Measurements from ENCODE around the gene FYN. TPM values are rescaled to one million over a fixed set of nuclear protein-coding genes. Genes with fewer than 3 reads are reported as not detected.

Gene FYN
- total RNA-seq, 2 donors from 2014 or later, result 25.7 to 83.1 TPM

DNA sequence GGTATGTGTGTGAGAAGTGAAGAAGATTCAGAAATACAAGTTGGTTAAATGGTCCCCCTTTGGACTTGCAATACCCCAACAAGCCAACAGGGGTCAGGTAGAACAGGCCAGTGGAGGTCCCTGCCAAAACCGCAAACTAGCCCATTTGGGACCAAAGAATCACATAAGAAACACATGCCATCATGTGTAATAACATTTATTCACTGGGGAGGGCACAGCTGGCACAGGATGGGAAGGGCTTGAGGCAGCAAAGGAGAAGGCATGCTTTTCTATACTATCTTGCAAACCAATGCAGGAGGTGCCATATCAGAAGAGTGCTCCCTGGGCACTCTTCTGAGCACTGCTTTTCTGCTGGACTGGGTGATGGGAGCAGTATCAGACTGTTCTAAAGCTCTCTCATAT, 151.5 kb downstream of the FYN start:
- peak; percentile 35 for ATAC-seq
- intact Hi-C loops (cut with DNase I), result no loop called here
- no peak for TF ChIP-seq POLR2A (IDR thresholded peaks at IDR 0.05)
- TF ChIP-seq, protein P1, sequence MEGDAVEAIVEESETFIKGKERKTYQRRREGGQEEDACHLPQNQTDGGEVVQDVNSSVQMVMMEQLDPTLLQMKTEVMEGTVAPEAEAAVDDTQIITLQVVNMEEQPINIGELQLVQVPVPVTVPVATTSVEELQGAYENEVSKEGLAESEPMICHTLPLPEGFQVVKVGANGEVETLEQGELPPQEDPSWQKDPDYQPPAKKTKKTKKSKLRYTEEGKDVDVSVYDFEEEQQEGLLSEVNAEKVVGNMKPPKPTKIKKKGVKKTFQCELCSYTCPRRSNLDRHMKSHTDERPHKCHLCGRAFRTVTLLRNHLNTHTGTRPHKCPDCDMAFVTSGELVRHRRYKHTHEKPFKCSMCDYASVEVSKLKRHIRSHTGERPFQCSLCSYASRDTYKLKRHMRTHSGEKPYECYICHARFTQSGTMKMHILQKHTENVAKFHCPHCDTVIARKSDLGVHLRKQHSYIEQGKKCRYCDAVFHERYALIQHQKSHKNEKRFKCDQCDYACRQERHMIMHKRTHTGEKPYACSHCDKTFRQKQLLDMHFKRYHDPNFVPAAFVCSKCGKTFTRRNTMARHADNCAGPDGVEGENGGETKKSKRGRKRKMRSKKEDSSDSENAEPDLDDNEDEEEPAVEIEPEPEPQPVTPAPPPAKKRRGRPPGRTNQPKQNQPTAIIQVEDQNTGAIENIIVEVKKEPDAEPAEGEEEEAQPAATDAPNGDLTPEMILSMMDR (IDR thresholded peaks at IDR 0.05), result peak; percentile 5 to 45 (median 30)
- Histone ChIP-seq H3K36me3 (replicated peaks in 1 of 2; ENCODE audit: insufficient read depth in 1 of 2, low read depth in 2 of 2) (no peaks in the 10 kb centered on the region), H3K4me1 (no peaks in the 10 kb centered on the region), H3K27ac (no peak overlapping the region), H3K27me3 (no peaks in the 10 kb centered on the region), H3K4me3 (no peak overlapping the region), H3K9me3 (no peaks in the 10 kb centered on the region)
- peak in 2 of 4 donors; percentile 31 to 40 for DNase-seq
- WGBS, 2 donors, result 46 to 61% methylated on average over 1 of the region's 1 CpG

DNA sequence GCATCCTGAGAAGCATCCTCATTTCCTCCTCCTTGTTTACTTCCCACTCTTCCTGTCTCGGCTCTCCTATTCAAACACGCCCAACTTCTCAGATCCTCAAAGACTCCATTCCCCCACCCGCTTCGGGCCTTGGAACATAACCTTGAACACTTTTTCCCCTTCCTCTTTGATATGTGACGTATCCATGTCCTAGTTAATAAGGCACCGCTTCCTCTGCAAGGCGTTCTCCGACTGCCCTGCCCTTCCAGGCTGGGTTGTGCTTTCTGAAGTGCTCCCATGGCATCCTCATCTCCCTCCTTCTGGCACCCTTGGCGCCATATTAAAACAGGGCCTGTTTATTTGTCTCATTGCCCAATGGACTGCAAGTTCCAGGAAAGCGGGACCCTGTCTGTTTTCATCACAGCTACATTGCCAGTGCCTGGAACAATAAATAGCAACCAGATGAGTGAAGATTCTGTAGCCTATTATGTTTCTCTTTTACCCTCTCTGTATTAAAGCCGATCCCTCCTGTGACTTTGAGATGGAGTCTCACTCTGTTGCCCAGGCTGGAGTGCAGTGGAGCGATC, 152.2 kb downstream of the FYN start:
- H3K9me3 ChIP-seq, result no peaks in the 10 kb centered on the region
- no peak for ATAC-seq
- intact Hi-C loops (cut with DNase I), result no loop called here
- no peak overlapping the region for H3K4me3 ChIP-seq
- WGBS, 2 donors, result 83 to 84% methylated on average over 12 of the region's 12 CpGs
- H3K27ac ChIP-seq, result no peak overlapping the region
- no peak for TF ChIP-seq POLR2A (IDR thresholded peaks at IDR 0.05)
- TF ChIP-seq, protein P1 (IDR thresholded peaks at IDR 0.05), result no peak
- H3K4me1 ChIP-seq, result no peaks in the 10 kb centered on the region
- H3K36me3 ChIP-seq (replicated peaks in 1 of 2; ENCODE audit: insufficient read depth in 1 of 2, low read depth in 2 of 2), result no peaks in the 10 kb centered on the region
- no peaks in the 10 kb centered on the region for H3K27me3 ChIP-seq
- DNase-seq, result no peak

DNA sequence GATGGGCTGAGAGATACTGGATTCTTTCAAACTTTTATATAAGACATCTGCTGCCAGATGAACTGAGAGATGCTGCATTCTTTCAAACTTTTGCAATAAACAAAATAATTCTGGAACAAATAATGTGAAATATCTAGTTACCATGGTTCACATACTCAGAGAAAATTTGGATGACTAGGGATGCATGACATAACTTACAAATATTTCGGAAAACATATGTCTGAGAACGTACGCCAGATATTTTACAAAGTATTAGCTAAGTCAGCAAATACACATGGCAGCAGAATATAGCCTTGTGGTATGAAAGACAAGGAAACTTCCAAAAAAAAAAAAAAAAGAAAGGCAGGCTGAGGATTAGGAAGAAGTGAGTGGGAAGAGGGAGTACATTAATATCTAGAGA, 154.3 kb downstream of the FYN start:
- ATAC-seq, result peak; percentile 6

DNA sequence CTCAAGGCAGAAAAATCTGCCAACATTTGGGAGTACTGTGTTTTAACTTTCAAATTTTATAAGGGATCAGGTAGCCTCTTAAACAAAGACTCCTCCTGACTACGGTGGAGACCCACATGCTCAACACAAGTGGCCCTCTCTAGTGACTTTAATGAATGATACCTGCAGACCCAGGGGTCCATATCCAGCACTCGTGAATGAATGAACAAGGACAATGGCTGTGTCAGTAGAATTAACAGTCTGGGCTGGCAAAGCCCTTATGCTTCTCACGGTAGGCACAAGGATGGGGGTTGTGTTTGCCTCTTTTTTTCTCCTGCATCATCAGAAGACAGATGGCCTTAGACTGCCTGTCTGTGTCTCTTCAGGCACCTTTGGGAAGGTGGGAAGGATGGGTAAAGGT, 154.9 kb downstream of the FYN start:
- ATAC-seq (no peak), DNase-seq (no peak)
- WGBS, 2 donors, result 79 to 92% methylated on average over 3 of the region's 3 CpGs
- intact Hi-C loops (cut with DNase I), result loop anchor here (10.0 kb wide), 1 partner anchor 156 kb away; the partner anchor contains the start of gene FYN
- Histone ChIP-seq H3K9me3 (no peaks in the 10 kb centered on the region), H3K4me3 (no peak overlapping the region), H3K27me3 (no peaks in the 10 kb centered on the region), H3K27ac (no peak overlapping the region), H3K4me1 (no peaks in the 10 kb centered on the region), H3K36me3 (replicated peaks in 1 of 2; ENCODE audit: insufficient read depth in 1 of 2, low read depth in 2 of 2) (no peaks in the 10 kb centered on the region)
- TF ChIP-seq POLR2A (IDR thresholded peaks at IDR 0.05), result no peak
- TF ChIP-seq, protein P1 (IDR thresholded peaks at IDR 0.05), result no peak

More for the DNA sequence above, 154.3 kb downstream of the FYN start:
- H3K27me3 ChIP-seq, result no peaks in the 10 kb centered on the region
- intact Hi-C loops (cut with DNase I), result loop anchor here (10.0 kb wide), 1 partner anchor 156 kb away; the partner anchor contains the start of gene FYN
- H3K27ac ChIP-seq, result no peak overlapping the region
- TF ChIP-seq POLR2A (IDR thresholded peaks at IDR 0.05), result no peak
- TF ChIP-seq, protein P1 (IDR thresholded peaks at IDR 0.05), result no peak
- WGBS, 2 donors, result 80 to 91% methylated on average over 3 of the region's 3 CpGs
- no peaks in the 10 kb centered on the region for H3K9me3 ChIP-seq
- DNase-seq, result no peak
- H3K36me3 ChIP-seq (replicated peaks in 1 of 2; ENCODE audit: insufficient read depth in 1 of 2, low read depth in 2 of 2), result no peaks in the 10 kb centered on the region
- H3K4me3 ChIP-seq, result no peak overlapping the region
- H3K4me1 ChIP-seq, result no peaks in the 10 kb centered on the region

DNA sequence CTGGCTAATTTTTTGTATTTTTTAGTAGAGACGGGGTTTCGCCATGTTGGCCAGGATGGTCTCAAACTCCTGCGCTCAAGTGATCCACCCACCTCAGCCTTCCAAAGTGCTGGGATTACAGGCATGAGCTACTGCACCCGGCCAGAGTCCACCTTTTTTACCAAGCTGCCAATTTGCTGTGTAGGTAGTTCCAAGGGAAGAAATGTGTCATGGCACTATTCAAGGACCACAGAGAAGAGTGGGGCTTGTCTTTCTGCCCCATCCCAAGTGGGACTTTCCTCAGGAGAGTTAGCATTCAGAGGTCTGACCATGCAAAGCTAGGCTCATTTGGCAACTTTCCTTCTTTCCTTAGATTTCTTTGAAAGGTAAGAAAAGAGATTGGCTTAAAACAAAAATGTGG, 155.6 kb downstream of the FYN start:
- ATAC-seq (no peak), DNase-seq (no peak)
- no peak overlapping the region for H3K27ac ChIP-seq
- no peak overlapping the region for H3K4me3 ChIP-seq
- H3K36me3 ChIP-seq (replicated peaks in 1 of 2; ENCODE audit: insufficient read depth in 1 of 2, low read depth in 2 of 2), result no peaks in the 10 kb centered on the region
- H3K9me3 ChIP-seq, result no peaks in the 10 kb centered on the region
- intact Hi-C loops (cut with DNase I), result loop anchor here (10.0 kb wide), 1 partner anchor 157 kb away; the partner anchor contains the start of gene FYN
- H3K4me1 ChIP-seq, result no peaks in the 10 kb centered on the region
- H3K27me3 ChIP-seq, result no peaks in the 10 kb centered on the region
- whole genome bisulfite sequencing, 2 donors, result 86 to 88% methylated on average over 4 of the region's 4 CpGs
- TF ChIP-seq, protein P1 (IDR thresholded peaks at IDR 0.05), result no peak
- no peak for TF ChIP-seq POLR2A (IDR thresholded peaks at IDR 0.05)
